Prostate gland (tissue), 2 donors: Measurements from ENCODE around the gene ZNF792.

Experiments used
- CTCF ChIP-seq, 4 experiments: fragments of 200-600 bp in 2 of 4; fragments of 450-650 bp in 2 of 4; sonication (generic) in 2 of 4; IDR thresholded peaks; 1 replicate in 3 of 4; 2 replicates in 1 of 4; pipeline ENCODE4 v1.5.1; 2016 to 2019; ENCODE audit warnings: antibody characterized with exemption in 4 of 4, mild to moderate bottlenecking in 2 of 4, moderate library complexity in 2 of 4
- POLR2A ChIP-seq: fragments of 450-650 bp; IDR thresholded peaks from one replicate; pipeline ENCODE4 v1.6.1; 2016; ENCODE audit warnings: antibody characterized with exemption, mild to moderate bottlenecking

- TF ChIP-seq POLR2A (no peak), CTCF (IDR thresholded peaks at IDR 0.05) (no peak)
Observed at GRCh38 chr19:34997071-34997617, 33.1 kb upstream of the ZNF792 start.
